Measurements from ENCODE around the gene NET1.

Gene NET1

GRCh38 chr10:5479481-5480161 is 67.3 kb downstream of the NET1 start:
- no peak for DNase-seq (ENCODE audit: low spot score in 2 of 2)
- Histone ChIP-seq H3K9me3 (no peaks in the 10 kb centered on the region; the same call in 1 of the 2 replicates), H3K4me1 (no peaks in the 10 kb centered on the region), H3K36me3 (replicated peaks) (no peaks in the 10 kb centered on the region), H3K27me3 (ENCODE audit: low read depth) (no peaks in the 10 kb centered on the region), H3K4me3 (no peak overlapping the region)
- in situ Hi-C loops (cut with MboI; ENCODE audit: low sequenced_read_pairs) = no loop called here

GRCh38 chr10:5480162-5480941 is 68.0 kb downstream of the NET1 start:
- in situ Hi-C loops (cut with MboI; ENCODE audit: low sequenced_read_pairs) = no loop called here
- Histone ChIP-seq H3K4me3 (no peak overlapping the region), H3K4me1 (no peaks in the 10 kb centered on the region), H3K36me3 (replicated peaks) (no peaks in the 10 kb centered on the region), H3K27me3 (ENCODE audit: low read depth) (no peaks in the 10 kb centered on the region), H3K9me3 (no peaks in the 10 kb centered on the region; the same call in 1 of the 2 replicates)
- DNase-seq (ENCODE audit: low spot score in 2 of 2) = no peak

- in situ Hi-C loops (cut with MboI; ENCODE audit: low sequenced_read_pairs) = no loop called here
- H3K4me1 ChIP-seq = no peaks in the 10 kb centered on the region
Observed at GRCh38 chr10:5481121-5481520, 68.8 kb downstream of the NET1 start.

GRCh38 chr10:5482016-5482415 is 69.7 kb downstream of the NET1 start:
- Histone ChIP-seq H3K9me3 (no peaks in the 10 kb centered on the region; the same call in 1 of the 2 replicates), H3K4me3 (no peak overlapping the region), H3K27me3 (ENCODE audit: low read depth) (no peaks in the 10 kb centered on the region), H3K4me1 (no peaks in the 10 kb centered on the region), H3K36me3 (replicated peaks) (no peaks in the 10 kb centered on the region)
- no peak for DNase-seq (ENCODE audit: low spot score in 2 of 2)
- in situ Hi-C loops (cut with MboI; ENCODE audit: low sequenced_read_pairs) = no loop called here

More at GRCh38 chr10:5481121-5481520, 68.8 kb downstream of the NET1 start:
- Histone ChIP-seq H3K9me3 (no peaks in the 10 kb centered on the region; the same call in 1 of the 2 replicates), H3K36me3 (replicated peaks) (no peaks in the 10 kb centered on the region), H3K27me3 (ENCODE audit: low read depth) (no peaks in the 10 kb centered on the region), H3K4me3 (no peak overlapping the region)
- no peak for DNase-seq (ENCODE audit: low spot score in 2 of 2)

- H3K4me3 ChIP-seq = no peak overlapping the region
- no peaks in the 10 kb centered on the region for H3K36me3 ChIP-seq (replicated peaks)
- no peaks in the 10 kb centered on the region; the same call in 1 of the 2 replicates for H3K9me3 ChIP-seq
- H3K27me3 ChIP-seq (ENCODE audit: low read depth) = no peaks in the 10 kb centered on the region
- H3K4me1 ChIP-seq = no peaks in the 10 kb centered on the region
- DNase-seq (ENCODE audit: low spot score in 2 of 2) = no peak
- in situ Hi-C loops (cut with MboI; ENCODE audit: low sequenced_read_pairs) = no loop called here
Observed at GRCh38 chr10:5484205-5484604, 71.8 kb downstream of the NET1 start.

- H3K9me3 ChIP-seq = no peaks in the 10 kb centered on the region; the same call in 1 of the 2 replicates
- no peak overlapping the region for H3K4me3 ChIP-seq
- H3K4me1 ChIP-seq = no peaks in the 10 kb centered on the region
- no peak for DNase-seq (ENCODE audit: low spot score in 2 of 2)
- no peaks in the 10 kb centered on the region for H3K27me3 ChIP-seq (ENCODE audit: low read depth)
- no peaks in the 10 kb centered on the region for H3K36me3 ChIP-seq (replicated peaks)
- in situ Hi-C loops (cut with MboI; ENCODE audit: low sequenced_read_pairs) = no loop called here
Observed at GRCh38 chr10:5485290-5485689, 72.9 kb downstream of the NET1 start.

GRCh38 chr10:5485948-5486852 is 73.8 kb downstream of the NET1 start:
- H3K9me3 ChIP-seq = no peaks in the 10 kb centered on the region; the same call in 1 of the 2 replicates
- no peak for DNase-seq (ENCODE audit: low spot score in 2 of 2)
- no peaks in the 10 kb centered on the region for H3K27me3 ChIP-seq (ENCODE audit: low read depth)
- no peaks in the 10 kb centered on the region for H3K4me1 ChIP-seq
- no peak overlapping the region for H3K4me3 ChIP-seq
- in situ Hi-C loops (cut with MboI; ENCODE audit: low sequenced_read_pairs) = no loop called here
- H3K36me3 ChIP-seq (replicated peaks) = no peaks in the 10 kb centered on the region

- no peak for DNase-seq (ENCODE audit: low spot score in 2 of 2)
- Histone ChIP-seq H3K4me1 (no peaks in the 10 kb centered on the region), H3K4me3 (no peak overlapping the region), H3K36me3 (replicated peaks) (no peaks in the 10 kb centered on the region), H3K27me3 (ENCODE audit: low read depth) (no peaks in the 10 kb centered on the region), H3K9me3 (no peaks in the 10 kb centered on the region; the same call in 1 of the 2 replicates)
- in situ Hi-C loops (cut with MboI; ENCODE audit: low sequenced_read_pairs) = no loop called here
Observed at GRCh38 chr10:5486853-5487235, 74.5 kb downstream of the NET1 start.

GRCh38 chr10:5488272-5489161 is 76.2 kb downstream of the NET1 start:
- in situ Hi-C loops (cut with MboI; ENCODE audit: low sequenced_read_pairs) = no loop called here
- no peaks in the 10 kb centered on the region for H3K27me3 ChIP-seq (ENCODE audit: low read depth)
- no peaks in the 10 kb centered on the region for H3K4me1 ChIP-seq
- H3K9me3 ChIP-seq = no peaks in the 10 kb centered on the region
- H3K4me3 ChIP-seq = no peak overlapping the region
- DNase-seq (ENCODE audit: low spot score in 2 of 2) = no peak
- no peaks in the 10 kb centered on the region for H3K36me3 ChIP-seq (replicated peaks)

GRCh38 chr10:5490032-5490431 is 77.7 kb downstream of the NET1 start:
- H3K27me3 ChIP-seq (ENCODE audit: low read depth) = no peaks in the 10 kb centered on the region
- H3K36me3 ChIP-seq (replicated peaks) = no peaks in the 10 kb centered on the region
- in situ Hi-C loops (cut with MboI; ENCODE audit: low sequenced_read_pairs) = no loop called here
- H3K9me3 ChIP-seq = no peaks in the 10 kb centered on the region
- H3K4me3 ChIP-seq = no peak overlapping the region
- no peaks in the 10 kb centered on the region for H3K4me1 ChIP-seq
- no peak for DNase-seq (ENCODE audit: low spot score in 2 of 2)

- no peak overlapping the region for H3K4me3 ChIP-seq
- no peaks in the 10 kb centered on the region for H3K4me1 ChIP-seq
- no peak for DNase-seq (ENCODE audit: low spot score in 2 of 2)
- in situ Hi-C loops (cut with MboI; ENCODE audit: low sequenced_read_pairs) = no loop called here
- H3K27me3 ChIP-seq (ENCODE audit: low read depth) = no peaks in the 10 kb centered on the region
- H3K36me3 ChIP-seq (replicated peaks) = no peaks in the 10 kb centered on the region
- H3K9me3 ChIP-seq = no peaks in the 10 kb centered on the region
Observed at GRCh38 chr10:5490698-5491464, 78.5 kb downstream of the NET1 start.

- Histone ChIP-seq H3K4me1 (no peaks in the 10 kb centered on the region), H3K36me3 (replicated peaks) (no peaks in the 10 kb centered on the region), H3K9me3 (no peaks in the 10 kb centered on the region), H3K4me3 (no peak overlapping the region), H3K27me3 (ENCODE audit: low read depth) (no peaks in the 10 kb centered on the region)
- DNase-seq (ENCODE audit: low spot score in 2 of 2) = no peak
- in situ Hi-C loops (cut with MboI; ENCODE audit: low sequenced_read_pairs) = no loop called here
Observed at GRCh38 chr10:5491477-5491876, 79.1 kb downstream of the NET1 start.

Measured in HAP-1 (cell line).